Epithelial cell of esophagus (primary cell): Measurements from ENCODE around the gene EFEMP1.
A peak's percentile ranks its signal among the peaks of the same experiment; 100 is the strongest.
"Not testable (repeated sequence)": the region's sequence is repeated elsewhere in the genome, so short reads cannot be mapped to it uniquely, and the experiment has no call there.

Experiments
- DNase-seq: peaks from one replicate; pipeline ENCODE4 v3.0.0; 2010; ENCODE audit warnings: low read depth
- H3K4me3 ChIP-seq: 2 replicates; pipeline ENCODE4 v1.5.1; 2011; ENCODE audit warnings: mild to moderate bottlenecking, low read length, control low read depth
- TF ChIP-seq, protein P1 (sequence below): IDR thresholded peaks from 2 replicates; pipeline ENCODE4 v1.5.1; 2011; ENCODE audit warnings: low read depth, mild to moderate bottlenecking, low read length, control low read depth, inconsistent platforms; ENCODE audit not compliant: insufficient read depth; ENCODE audit errors: missing control alignments

Gene EFEMP1

DNA sequence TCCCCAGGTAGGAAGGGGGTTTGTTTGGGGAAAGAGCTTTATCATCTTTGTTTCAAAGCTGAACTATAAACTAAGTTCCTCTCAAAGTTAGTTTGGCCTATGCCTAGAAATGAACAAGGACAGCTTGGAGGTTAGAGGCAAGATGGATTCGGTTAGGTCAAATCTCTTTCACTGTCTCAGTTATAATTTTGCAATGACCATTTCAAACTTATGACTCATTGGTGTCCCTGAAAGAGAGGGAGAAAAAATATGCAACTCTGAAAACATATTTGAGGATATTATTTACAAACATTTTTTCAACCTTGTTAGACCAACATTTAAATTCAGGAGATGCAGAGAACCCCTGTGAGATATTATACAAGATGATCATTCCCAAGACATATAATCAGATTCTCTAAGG is 95.7 kb downstream of the EFEMP1 start:
- no peak overlapping the region for H3K4me3 ChIP-seq
- TF ChIP-seq, protein P1, sequence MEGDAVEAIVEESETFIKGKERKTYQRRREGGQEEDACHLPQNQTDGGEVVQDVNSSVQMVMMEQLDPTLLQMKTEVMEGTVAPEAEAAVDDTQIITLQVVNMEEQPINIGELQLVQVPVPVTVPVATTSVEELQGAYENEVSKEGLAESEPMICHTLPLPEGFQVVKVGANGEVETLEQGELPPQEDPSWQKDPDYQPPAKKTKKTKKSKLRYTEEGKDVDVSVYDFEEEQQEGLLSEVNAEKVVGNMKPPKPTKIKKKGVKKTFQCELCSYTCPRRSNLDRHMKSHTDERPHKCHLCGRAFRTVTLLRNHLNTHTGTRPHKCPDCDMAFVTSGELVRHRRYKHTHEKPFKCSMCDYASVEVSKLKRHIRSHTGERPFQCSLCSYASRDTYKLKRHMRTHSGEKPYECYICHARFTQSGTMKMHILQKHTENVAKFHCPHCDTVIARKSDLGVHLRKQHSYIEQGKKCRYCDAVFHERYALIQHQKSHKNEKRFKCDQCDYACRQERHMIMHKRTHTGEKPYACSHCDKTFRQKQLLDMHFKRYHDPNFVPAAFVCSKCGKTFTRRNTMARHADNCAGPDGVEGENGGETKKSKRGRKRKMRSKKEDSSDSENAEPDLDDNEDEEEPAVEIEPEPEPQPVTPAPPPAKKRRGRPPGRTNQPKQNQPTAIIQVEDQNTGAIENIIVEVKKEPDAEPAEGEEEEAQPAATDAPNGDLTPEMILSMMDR: no peak
- DNase-seq: no peak

DNA sequence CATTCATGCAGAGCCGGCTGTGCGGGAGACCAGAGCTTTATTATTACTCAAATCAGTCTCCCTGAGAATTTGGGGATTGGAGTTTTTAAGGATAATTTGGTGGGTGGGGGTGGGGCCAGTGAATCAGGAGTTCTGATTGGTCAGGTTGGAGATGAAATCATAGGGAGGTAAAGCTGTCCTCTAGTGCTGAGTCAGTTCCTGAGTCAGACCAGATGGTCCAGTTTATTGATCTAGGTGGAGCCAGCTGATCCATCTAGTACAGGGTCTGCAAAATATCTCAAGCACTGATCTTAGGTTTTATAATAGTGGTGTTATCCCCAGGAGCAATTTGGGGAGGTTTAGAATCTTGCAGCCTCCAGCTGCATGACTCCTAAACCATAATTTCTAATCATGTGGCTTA is 96.2 kb downstream of the EFEMP1 start:
- peak; percentile 39 for DNase-seq
- not testable (repeated sequence) for H3K4me3 ChIP-seq

DNA sequence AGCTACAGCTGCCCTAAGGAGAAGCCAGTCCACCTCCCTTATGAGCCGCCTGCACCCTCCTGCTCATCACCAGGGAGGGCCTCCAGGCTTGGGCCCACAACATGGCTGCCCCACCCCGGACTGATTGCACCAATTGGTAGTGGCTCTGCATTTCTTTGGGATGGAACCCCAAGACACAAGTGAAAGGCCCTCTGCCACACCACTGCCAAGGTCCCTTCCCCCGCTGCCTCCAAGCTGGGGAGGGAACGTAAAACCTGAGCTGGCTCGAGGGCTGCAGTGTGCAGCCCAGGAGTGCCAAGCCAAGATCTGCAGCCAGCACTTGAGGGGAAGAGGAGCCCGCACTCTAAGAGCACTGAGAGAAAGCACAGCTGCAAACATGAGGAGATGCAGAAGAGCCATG is 97.3 kb downstream of the EFEMP1 start:
- no peak for DNase-seq
- no peak overlapping the region for H3K4me3 ChIP-seq
- TF ChIP-seq, protein P1: no peak

DNA sequence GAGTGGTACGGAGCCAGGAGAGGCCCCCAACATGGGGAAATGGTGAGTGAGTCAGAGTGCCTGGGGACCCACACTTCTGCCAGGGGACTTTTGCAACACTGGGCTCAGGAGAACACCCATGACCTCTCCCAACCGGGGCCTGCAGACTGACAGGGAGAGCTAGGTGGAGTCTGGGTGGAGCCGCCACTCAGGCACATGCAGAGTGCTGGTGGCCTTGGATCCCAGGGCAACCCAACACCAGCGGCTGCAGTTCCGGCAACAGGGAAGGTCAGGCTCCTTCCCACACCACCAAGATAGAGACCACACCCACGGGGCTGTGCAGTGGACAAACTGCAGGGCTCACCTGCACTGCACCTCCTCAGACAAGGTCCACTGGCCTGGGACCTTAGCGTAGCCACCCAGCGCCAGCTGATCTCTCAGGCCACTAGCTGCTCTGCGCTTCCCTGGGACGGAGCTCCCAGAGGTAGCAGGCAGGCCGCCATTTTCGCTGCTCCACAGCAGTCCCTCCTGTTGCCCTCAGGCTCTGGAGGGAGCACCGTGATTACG is 99.0 kb downstream of the EFEMP1 start:
- H3K4me3 ChIP-seq: no peak overlapping the region
- TF ChIP-seq, protein P1: no peak
- DNase-seq: no peak
